Endodermal cell (in vitro differentiated cells): ENCODE measurements around the gene PLEKHA1. TPM values are rescaled to one million over a fixed set of nuclear protein-coding genes. Genes with fewer than 3 reads are reported as not detected.

Experiments
- DNase-seq: peaks from one replicate; pipeline ENCODE4 v3.0.0-alpha.2; 2017
- H3K27ac ChIP-seq: 2 replicates; pipeline ENCODE4 v1.5.1; 2013; ENCODE audit warnings: mild to moderate bottlenecking, low read depth, low read length, moderate library complexity
- H3K27me3 ChIP-seq: 2 replicates; pipeline ENCODE4 v1.6.1; 2013; ENCODE audit warnings: mild to moderate bottlenecking, low read length, moderate library complexity; ENCODE audit not compliant: insufficient read depth, control insufficient read depth, poor library complexity, severe bottlenecking
- H3K36me3 ChIP-seq: 2 replicates; pipeline ENCODE4 v1.7.0; 2013; ENCODE audit warnings: mild to moderate bottlenecking, low read length, moderate library complexity; ENCODE audit not compliant: control insufficient read depth, insufficient read depth
- H3K4me1 ChIP-seq: one replicate; pipeline ENCODE4 v1.7.0; 2013; ENCODE audit warnings: low read length; ENCODE audit not compliant: control insufficient read depth, insufficient read depth
- H3K4me3 ChIP-seq: 2 replicates; pipeline ENCODE4 v1.5.1; 2013; ENCODE audit warnings: mild to moderate bottlenecking, low read length, moderate library complexity
- H3K9ac ChIP-seq: 2 replicates; pipeline ENCODE4 v1.6.1; 2013; ENCODE audit warnings: mild to moderate bottlenecking, low read length, moderate library complexity; ENCODE audit not compliant: poor library complexity, severe bottlenecking; ENCODE audit errors: extremely low read depth
- H3K9me3 ChIP-seq: 2 replicates; pipeline ENCODE4 v1.6.1; 2013; ENCODE audit warnings: mild to moderate bottlenecking, low read length, moderate library complexity; ENCODE audit not compliant: control insufficient read depth
- H3K27ac Mint-ChIP-seq: 2 replicates; pipeline ENCODE4 v1.8.0; 2020; ENCODE audit warnings: mixed read lengths
- H3K27me3 Mint-ChIP-seq: 2 replicates; pipeline ENCODE4 v1.8.0; 2021; ENCODE audit warnings: mild to moderate bottlenecking, mixed read lengths; ENCODE audit not compliant: insufficient read depth
- H3K36me3 Mint-ChIP-seq: 2 replicates; pipeline ENCODE4 v1.8.0; 2020; ENCODE audit warnings: low read depth, mixed read lengths
- H3K4me1 Mint-ChIP-seq: 2 replicates; pipeline ENCODE4 v1.8.0; 2020; ENCODE audit warnings: mixed read lengths
- H3K4me3 Mint-ChIP-seq: 2 replicates; pipeline ENCODE4 v1.8.0; 2020; ENCODE audit warnings: mild to moderate bottlenecking, moderate library complexity, mixed read lengths
- H3K9me3 Mint-ChIP-seq: 2 replicates; pipeline ENCODE4 v1.8.0; 2020; ENCODE audit warnings: mild to moderate bottlenecking, mixed read lengths
- WGBS, 2 experiments: methylation state at CpG; one replicate each; pipeline versions ENCODE4 v1.1.5 to v1.1.7; 2013; ENCODE audit warnings: missing lambda C conversion rate in 2 of 2, mixed read lengths in 1 of 2; ENCODE audit not compliant: insufficient coverage in 1 of 2, insufficient read length in 1 of 2; 5-methylcytosine and 5-hydroxymethylcytosine counted together
- total RNA-seq, 2 donors: library from RNA; stranded (reverse); fragmentation: NEBNext Ultra II Directional in 1 of 2; extraction: Animal tissue kit (Norgen Biotek cat#: 25700) in 1 of 2; gene quantifications; 2 replicates in 1 of 2; 3 replicates in 1 of 2; pipeline ENCODE4 v1.2.1, GENCODE V29; 2021
- TF ChIP-seq, protein P1 (sequence below): fragments of 200-600 bp; sonication (generic); conservative IDR thresholded peaks from 2 replicates; pipeline ENCODE4 v1.5.0; 2021; ENCODE audit warnings: antibody characterized with exemption, mild to moderate bottlenecking

The PLEKHA1 gene
- total RNA-seq, 2 donors from 2014 or later: 29.6 to 49.0 TPM

GRCh38 chr10:122388287-122388997 is 13.9 kb downstream of the PLEKHA1 start:
- Mint-ChIP-seq H3K4me3 (no peak overlapping the region), H3K9me3 (peaks cover 2% of the 10 kb centered on the region), H3K27me3 (no peaks in the 10 kb centered on the region), H3K27ac (no peak overlapping the region), H3K4me1 (peaks cover 10% of the 10 kb centered on the region), H3K36me3 (peaks cover 27% of the 10 kb centered on the region)
- Histone ChIP-seq H3K9ac (no peak overlapping the region), H3K9me3 (no peaks in the 10 kb centered on the region), H3K27ac (no peak overlapping the region), H3K4me3 (no peak overlapping the region), H3K4me1 (no peaks in the 10 kb centered on the region), H3K27me3 (no peaks in the 10 kb centered on the region), H3K36me3 (peaks cover 12% of the 10 kb centered on the region)
- TF ChIP-seq, protein P1, sequence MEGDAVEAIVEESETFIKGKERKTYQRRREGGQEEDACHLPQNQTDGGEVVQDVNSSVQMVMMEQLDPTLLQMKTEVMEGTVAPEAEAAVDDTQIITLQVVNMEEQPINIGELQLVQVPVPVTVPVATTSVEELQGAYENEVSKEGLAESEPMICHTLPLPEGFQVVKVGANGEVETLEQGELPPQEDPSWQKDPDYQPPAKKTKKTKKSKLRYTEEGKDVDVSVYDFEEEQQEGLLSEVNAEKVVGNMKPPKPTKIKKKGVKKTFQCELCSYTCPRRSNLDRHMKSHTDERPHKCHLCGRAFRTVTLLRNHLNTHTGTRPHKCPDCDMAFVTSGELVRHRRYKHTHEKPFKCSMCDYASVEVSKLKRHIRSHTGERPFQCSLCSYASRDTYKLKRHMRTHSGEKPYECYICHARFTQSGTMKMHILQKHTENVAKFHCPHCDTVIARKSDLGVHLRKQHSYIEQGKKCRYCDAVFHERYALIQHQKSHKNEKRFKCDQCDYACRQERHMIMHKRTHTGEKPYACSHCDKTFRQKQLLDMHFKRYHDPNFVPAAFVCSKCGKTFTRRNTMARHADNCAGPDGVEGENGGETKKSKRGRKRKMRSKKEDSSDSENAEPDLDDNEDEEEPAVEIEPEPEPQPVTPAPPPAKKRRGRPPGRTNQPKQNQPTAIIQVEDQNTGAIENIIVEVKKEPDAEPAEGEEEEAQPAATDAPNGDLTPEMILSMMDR: no peak
- no peak for DNase-seq
- WGBS, 2 experiments: 90% methylated on average over 1 of the region's 1 CpG; no CpG with 5 or more reads in 1 of the 2 experiments

DNA sequence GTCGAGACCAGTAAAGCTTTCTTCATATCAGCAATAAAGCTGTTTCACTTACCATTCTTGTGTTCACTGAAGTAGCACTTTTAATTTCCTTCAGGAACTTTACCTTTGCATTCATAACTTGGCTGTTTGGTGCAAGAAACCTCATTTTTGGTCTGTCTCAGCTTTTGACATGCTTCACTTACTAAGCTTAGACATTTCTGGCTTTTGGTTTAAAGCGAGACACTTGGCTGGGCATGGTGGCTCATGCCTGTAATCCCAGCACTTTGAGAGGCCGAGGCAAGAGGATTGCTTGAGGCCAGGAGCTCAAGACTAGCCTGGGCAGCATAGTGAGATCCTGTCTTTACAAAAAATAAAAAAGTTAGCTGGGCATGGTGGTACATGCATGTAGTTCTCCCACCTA is 15.8 kb downstream of the PLEKHA1 start:
- Mint-ChIP-seq H3K36me3 (peaks cover 34% of the 10 kb centered on the region), H3K4me1 (peaks cover 10% of the 10 kb centered on the region), H3K27ac (no peak overlapping the region), H3K9me3 (peaks cover 2% of the 10 kb centered on the region), H3K4me3 (no peak overlapping the region), H3K27me3 (no peaks in the 10 kb centered on the region)
- Histone ChIP-seq H3K9me3 (no peaks in the 10 kb centered on the region), H3K27ac (no peak overlapping the region), H3K9ac (no peak overlapping the region), H3K27me3 (no peaks in the 10 kb centered on the region), H3K36me3 (peaks cover 22% of the 10 kb centered on the region), H3K4me3 (no peak overlapping the region), H3K4me1 (no peaks in the 10 kb centered on the region)
- TF ChIP-seq, protein P1: no peak
- DNase-seq: no peak
- WGBS, 2 experiments: 89 to 90% methylated on average over 3 of the region's 3 CpGs

DNA sequence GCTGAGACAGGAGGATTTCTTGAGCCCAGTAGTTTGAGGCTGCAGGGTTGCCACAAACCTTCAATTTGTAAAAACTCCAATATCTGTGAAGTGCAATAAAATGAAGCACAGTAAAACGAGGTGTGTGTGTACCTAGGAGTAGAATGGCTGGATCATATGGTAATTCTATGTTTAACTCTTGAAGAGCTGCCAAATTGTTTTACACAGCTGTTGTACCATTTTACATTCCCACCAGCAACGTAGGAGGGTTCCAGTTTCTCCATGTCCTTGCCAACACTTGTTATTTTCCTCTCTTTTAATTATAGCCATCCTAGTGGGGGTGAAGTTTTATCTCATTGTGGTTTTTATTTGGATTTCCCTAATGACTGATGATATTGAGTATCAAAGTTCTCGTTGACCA is 16.2 kb downstream of the PLEKHA1 start:
- DNase-seq: no peak
- H3K9me3 Mint-ChIP-seq: peaks cover 2% of the 10 kb centered on the region
- H3K4me1 Mint-ChIP-seq: peaks cover 10% of the 10 kb centered on the region
- Histone ChIP-seq H3K36me3 (peaks cover 22% of the 10 kb centered on the region), H3K27ac (no peak overlapping the region), H3K4me3 (no peak overlapping the region), H3K9ac (no peak overlapping the region), H3K9me3 (no peaks in the 10 kb centered on the region), H3K27me3 (no peaks in the 10 kb centered on the region), H3K4me1 (no peaks in the 10 kb centered on the region)
- H3K36me3 Mint-ChIP-seq: peaks cover 35% of the 10 kb centered on the region
- no peak overlapping the region for H3K27ac Mint-ChIP-seq
- TF ChIP-seq, protein P1: no peak
- WGBS, 2 experiments: 89 to 100% methylated on average over 2 to 3 of the region's 3 CpGs
- no peak overlapping the region for H3K4me3 Mint-ChIP-seq
- H3K27me3 Mint-ChIP-seq: no peaks in the 10 kb centered on the region
